ENCODE results near the gene MLX.
"Not testable (repeated sequence)": the region's sequence is repeated elsewhere in the genome, so short reads cannot be mapped to it uniquely, and the experiment has no call there.

MLX gene

DNA sequence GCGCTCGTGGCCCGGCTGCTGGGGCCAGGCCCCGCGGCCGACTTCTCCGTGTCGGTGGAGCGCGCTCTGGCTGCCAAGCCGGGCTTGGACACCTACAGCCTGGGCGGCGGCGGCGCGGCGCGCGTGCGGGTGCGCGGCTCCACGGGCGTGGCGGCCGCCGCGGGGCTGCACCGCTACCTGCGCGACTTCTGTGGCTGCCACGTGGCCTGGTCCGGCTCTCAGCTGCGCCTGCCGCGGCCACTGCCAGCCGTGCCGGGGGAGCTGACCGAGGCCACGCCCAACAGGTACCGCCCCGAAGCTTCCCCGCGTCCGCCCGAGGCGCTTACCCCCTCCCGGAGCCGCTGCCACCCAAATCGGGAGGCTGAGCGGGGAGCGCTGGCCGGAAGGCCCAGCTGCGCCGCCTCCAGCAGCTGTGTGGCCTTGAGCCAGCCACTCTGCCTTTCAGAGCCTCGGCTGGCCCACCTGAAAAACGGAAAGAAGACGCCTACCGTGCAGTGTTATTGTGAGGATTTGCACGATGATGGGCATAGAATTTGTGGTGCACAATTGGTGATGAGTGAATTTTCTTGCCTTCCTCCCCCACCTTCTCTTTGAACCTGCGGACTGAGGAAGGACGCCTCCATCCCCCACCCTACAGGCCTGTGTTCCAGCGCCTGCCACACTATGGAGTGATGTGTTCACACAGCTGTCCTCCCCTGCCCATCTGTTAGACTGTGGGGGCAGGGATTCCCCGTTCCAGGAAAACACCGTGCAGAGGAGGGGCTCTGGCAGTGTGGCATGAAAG is 30.3 kb upstream of the MLX start:
- DNase-seq (ENCODE audit: low spot score): peak; percentile 65

DNA sequence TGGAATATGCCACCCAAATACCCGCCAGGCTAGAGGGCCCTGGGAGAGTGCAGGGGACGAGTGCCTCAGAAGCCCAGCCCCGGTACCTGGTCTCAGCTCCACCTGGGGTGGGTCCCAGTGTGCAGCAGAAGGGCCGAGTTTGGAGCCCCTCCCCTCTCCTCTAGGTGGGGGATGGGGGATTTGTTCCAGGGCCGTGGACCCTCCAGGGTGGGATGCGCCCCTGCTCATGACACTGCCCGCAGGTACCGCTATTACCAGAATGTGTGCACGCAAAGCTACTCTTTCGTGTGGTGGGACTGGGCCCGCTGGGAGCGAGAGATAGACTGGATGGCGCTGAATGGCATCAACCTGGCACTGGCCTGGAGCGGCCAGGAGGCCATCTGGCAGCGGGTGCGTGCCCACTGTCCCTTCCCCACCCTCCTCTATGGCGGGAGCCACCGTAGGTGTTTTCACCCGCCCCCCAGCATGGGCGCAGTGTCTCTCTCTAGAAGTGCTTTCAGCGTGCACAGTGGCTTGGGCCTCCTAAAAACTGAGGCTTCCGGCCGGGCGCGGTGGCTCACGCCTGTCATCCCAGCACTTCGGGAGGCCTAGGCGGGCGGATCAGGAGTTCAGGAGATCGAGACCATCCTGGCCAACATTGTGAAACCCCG is 29.6 kb upstream of the MLX start:
- no peak for DNase-seq (ENCODE audit: low spot score)

DNA sequence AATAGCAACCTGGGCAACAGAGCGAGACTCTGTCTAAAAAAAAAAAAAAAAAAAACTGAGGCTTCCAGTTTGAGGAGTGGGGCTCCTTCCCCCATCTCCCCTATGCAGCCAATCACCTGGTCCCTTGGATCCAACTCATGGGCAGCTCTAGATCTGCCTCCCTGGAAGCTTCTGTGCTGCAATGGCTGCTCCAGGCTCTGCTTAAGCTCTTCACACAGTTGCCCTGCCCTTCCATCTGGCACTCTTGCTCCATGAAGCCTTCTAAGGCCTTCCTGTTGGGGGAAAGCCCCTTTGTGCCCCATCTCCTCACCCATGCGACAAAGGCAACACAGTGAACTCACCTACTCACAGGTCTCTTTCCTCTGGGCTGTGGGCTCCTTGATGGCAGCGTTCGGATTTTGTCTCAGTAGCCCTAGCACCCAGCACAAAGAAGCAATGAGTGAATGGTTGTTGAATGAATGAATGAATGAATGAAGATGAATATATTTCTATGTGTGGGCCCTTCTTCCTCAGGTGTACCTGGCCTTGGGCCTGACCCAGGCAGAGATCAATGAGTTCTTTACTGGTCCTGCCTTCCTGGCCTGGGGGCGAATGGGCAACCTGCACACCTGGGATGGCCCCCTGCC is 29.0 kb upstream of the MLX start:
- DNase-seq (ENCODE audit: low spot score): no peak

DNA sequence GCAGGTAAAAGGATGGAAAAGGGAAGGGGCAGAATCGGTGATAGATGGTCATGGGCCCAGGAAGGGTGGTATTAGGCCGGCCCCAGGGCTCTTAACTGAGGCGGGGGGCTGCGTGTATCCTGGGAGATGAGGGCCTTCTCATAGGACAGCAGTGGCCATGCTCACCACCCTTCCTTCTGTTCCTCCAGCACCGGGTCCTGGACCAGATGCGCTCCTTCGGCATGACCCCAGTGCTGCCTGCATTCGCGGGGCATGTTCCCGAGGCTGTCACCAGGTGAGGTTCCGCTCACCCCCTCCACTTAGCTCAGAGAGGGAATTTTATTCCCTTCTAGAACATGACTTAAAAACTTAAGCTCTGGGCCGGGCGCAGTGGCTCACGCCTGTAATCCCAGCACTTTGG is 28.4 kb upstream of the MLX start:
- no peak for DNase-seq (ENCODE audit: low spot score)

DNA sequence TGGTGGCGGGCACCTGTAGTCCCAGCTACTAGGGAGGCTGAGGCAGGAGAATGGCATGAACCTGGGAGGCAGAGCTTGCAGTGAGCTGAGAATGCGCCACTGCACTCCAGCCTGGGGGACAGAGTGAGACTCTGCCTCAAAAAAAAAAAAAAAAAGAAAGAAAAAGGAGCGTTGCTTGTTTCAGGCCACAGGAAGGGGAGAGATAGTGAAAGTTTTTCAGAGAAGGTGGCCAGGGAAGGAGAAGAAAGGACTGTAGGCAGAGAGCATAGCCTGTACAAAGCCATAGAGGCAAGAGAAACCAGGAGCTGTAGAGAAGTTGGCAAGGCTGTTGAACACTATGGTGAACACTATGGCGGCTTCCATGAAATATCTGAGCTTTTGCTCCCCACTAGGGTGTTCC is 26.3 kb upstream of the MLX start:
- DNase-seq (ENCODE audit: low spot score): not testable (repeated sequence)

DNA sequence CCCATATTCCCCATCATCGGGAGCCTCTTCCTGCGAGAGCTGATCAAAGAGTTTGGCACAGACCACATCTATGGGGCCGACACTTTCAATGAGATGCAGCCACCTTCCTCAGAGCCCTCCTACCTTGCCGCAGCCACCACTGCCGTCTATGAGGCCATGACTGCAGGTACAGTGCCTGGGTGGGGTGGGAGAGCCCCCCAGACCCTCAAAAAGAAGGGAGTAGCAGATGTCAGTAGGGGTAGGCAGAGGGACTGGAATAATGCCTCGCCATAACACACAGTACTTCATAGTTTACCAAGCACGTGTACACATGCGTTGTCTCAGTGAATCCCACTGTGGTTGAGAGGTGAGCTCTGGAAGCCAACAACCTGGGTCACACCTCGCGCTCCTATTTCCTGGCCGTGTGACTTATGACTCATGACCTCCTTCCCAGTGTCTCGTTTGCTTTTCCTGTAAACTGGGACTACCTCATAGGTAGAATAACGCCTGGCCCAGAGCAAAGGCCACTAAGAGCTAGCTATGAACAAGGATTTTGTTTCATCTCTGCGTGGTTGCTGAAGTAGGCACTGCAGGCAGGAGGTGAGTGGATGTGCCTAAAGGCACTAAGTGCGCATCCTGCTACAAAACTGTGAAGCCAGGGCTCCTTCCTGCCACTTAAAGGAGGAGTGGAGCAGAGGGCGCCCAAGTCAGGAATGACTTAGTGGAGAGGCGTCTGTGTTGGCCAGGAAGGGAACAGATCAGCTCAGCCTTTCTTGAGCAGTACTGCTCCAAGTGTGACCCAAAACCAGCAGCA is 25.7 kb upstream of the MLX start:
- peak; percentile 21 for DNase-seq (ENCODE audit: low spot score)

DNA sequence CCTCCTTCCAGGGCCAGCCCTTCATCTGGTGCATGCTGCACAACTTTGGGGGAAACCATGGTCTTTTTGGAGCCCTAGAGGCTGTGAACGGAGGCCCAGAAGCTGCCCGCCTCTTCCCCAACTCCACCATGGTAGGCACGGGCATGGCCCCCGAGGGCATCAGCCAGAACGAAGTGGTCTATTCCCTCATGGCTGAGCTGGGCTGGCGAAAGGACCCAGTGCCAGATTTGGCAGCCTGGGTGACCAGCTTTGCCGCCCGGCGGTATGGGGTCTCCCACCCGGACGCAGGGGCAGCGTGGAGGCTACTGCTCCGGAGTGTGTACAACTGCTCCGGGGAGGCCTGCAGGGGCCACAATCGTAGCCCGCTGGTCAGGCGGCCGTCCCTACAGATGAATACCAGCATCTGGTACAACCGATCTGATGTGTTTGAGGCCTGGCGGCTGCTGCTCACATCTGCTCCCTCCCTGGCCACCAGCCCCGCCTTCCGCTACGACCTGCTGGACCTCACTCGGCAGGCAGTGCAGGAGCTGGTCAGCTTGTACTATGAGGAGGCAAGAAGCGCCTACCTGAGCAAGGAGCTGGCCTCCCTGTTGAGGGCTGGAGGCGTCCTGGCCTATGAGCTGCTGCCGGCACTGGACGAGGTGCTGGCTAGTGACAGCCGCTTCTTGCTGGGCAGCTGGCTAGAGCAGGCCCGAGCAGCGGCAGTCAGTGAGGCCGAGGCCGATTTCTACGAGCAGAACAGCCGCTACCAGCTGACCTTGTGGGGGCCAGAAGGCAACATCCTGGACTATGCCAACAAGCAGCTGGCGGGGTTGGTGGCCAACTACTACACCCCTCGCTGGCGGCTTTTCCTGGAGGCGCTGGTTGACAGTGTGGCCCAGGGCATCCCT is 23.5 kb upstream of the MLX start:
- DNase-seq (ENCODE audit: low spot score): no peak

DNA sequence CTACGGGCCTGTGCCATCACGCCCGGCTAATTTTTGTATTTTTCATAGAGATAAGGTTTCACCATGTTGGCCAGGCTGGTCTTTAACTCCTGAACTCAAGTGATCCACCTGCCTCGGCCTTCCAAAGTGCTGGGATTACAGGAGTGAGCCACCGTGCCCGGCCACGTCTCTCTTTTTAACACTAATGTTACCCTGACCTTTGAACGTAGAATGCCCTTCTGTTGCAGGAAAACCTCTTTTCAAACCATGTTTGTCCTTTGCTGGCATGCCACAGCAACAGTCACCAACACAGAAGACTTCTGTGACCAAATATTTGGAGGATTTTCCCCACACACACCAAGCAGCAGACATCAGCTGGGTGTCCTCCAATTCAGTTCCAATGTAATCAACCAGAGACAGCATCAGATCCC is 22.0 kb upstream of the MLX start:
- no peak for DNase-seq (ENCODE audit: low spot score)

DNA sequence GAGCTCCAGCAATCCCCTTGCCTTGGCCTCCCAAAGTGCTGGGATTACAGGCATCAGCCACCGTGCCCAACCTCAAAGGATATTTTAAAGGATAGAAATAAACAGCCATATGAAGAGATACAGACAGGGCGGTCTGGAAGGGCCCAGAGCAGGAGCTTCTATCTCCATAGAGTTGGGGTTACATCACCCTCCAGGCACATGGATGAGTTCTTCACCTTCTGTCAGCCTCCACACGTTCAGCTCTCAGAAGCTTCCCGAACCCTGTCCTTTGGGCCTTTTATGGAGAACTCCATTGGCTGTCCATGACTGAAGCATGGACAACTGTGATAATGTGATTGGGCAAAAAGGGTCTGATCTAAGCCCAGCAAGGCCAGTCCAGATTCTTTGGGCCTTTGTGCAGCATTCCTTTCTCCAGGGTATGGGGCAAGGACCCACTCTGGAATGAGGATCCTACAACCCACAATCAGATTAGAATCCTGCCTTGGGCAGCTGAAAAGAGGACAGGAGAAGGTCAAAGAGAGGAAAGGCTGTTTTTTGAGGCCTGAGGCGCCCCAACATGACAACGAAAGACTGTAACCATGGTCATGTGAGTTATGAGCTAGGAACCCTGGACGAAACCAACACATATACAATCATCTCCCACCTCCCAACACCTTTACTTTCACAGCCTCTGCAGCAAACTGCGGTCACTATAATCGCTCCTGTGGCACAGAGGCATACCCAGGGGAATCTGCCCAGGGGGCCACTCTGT is 21.0 kb upstream of the MLX start:
- DNase-seq (ENCODE audit: low spot score): not testable (repeated sequence)

DNA sequence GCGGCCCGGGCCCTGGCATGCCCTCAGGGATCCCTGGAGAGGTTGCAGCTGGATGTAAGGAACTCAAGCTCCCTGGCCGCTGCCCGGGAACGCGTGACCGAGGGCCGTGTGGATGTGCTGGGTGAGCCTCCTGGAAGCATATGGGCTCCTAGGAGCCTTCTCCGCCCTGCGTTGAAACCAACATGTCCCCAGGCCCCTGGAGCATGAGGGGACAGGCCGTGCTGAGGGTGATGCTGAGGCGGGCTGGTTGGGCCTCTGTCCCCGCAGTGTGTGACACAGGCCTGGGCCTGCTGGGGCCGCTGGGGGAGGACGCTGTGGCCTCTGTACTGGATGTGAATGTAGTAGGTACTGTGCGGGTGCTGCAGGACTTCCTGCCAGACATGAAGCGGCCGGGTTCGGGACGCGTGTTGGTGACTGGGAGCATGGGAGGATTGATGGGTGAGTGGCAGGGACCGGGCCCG is 19.9 kb upstream of the MLX start:
- DNase-seq (ENCODE audit: low spot score): no peak

DNA sequence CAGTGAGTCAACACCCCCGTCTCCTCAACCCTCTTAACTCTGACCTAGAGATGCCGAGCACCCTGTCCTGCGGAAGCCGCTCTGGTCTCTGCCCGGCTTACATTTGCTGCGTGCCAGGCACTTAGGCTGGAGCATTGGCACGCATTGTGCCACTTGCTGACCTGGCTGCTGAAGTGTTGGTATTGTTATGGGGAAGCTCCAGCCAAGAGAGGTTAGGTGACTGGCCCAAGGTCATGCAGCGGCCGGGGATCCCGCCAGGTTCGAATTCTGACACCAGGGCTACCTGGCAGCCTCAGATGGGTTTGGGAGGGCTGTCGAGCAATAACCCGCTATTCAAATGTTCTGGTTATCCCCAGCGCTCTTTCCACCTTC is 19.2 kb upstream of the MLX start:
- DNase-seq (ENCODE audit: low spot score): no peak

DNA sequence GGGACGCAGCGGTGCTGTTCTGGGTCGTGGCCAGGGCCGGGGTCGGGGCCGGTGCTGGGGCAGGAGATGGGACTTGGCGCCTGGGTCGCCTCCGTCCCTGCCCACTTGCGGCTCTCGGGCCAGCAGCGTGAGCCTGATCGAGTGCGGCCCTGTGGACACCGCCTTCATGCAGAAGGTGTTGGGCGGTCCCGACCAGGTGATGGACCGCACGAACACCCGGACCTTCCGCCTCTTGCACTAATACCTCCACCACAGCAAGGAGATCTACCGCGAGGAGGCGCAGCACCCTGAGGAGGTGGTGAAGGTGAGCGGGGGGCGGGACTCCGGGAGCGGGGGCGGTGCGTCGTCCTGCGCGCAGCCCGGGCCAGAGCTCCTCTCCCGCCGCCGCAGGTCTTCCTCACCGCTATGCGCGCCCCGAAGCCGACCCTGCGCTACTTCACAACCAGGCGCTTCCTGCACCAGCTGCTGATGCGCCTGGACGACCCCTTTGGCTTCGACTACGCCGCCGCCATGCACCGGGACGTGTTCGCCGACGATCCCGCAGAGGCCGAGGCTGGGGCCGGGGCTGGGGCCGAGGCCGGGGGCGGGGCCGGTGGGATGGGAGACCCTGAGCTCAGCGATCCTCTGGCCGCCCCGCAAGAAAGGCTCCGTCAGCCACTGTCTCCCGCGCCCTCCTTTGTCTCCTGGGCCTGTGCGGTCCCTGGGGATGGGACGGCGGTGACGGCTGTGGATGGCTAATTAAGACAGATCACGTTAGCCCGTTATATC is 18.6 kb upstream of the MLX start:
- DNase-seq (ENCODE audit: low spot score): peak; percentile 79

DNA sequence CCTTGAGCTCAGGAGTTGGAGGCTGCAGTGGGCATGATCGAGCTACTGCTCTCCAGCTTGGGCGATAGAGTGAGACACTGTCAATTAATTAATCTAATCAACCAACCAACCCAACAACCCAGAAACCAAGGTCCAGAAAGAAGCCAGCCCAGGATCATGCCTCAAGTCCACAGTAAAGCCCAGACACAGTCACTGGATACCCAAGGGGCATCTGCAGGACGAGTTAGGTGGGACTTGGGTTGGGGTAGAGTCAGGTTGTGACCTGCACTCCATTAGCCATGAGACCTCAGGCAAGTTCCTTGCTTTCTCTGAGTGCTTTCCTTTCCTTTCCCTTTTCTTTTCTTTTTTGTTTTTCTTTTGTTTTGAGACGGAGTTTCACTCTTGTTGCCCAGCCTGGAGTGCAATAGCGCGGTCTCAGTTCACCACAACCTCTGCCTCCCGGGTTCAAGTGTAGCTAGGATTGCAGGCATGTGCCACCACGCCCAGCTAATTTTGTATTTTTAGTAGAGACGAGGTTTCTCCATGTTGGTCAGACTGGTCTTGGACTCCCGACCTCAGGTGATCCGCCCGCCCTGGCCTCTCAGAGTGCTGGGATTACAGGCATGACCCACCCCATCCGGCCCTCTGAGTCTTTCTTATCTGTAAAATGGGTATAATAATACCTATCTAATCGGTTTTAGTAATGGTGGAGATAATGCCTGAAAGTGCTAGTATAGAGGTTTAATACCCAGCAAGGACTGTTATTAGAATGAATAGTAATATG is 17.7 kb upstream of the MLX start:
- DNase-seq (ENCODE audit: low spot score): no peak

DNA sequence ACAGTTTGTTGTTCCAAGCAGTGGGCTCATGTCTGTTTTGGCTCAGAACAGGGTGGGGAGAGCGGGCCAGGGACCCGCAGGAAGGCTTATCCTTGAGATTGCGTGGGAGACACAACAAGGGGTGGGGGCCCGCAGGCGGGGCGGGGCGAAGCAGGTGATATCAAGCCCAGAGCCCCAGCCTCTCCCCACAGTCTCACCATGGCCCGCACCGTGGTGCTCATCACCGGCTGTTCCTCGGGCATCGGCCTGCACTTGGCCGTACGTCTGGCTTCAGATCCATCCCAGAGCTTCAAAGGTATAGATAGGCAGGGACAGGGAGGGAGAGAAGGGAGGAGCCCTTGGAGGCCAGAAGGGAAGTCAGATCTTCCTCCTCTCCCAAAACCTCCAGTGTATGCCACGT is 14.2 kb upstream of the MLX start, which contains the start of gene HSD17B1:
Gene HSD17B1 (plus strand): TSS at position 188 of the 400 bp plus-strand sequence. CDS start 11 bp downstream, at position 199.
- not testable (repeated sequence) for DNase-seq (ENCODE audit: low spot score)

DNA sequence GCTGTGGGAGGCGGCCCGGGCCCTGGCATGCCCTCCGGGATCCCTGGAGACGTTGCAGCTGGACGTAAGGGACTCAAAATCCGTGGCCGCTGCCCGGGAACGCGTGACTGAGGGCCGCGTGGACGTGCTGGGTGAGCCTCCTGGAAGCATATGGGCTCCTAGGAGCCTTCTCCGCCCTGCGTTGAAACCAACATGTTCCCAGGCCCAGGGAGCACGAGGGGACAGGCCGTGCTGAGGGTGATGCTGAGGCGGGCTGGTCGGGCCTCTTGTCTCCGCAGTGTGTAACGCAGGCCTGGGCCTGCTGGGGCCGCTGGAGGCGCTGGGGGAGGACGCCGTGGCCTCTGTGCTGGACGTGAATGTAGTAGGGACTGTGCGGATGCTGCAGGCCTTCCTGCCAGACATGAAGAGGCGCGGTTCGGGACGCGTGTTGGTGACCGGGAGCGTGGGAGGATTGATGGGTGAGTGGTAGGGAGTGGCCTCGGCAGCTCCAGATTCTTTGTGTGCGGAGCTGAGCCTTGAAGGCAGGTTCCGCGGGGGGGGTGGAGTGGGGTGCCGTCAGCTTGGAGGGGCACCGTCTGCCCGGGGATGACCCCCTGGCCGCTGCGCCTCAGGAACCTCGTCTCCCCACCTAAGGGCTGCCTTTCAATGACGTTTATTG is 13.6 kb upstream of the MLX start:
- no peak for DNase-seq (ENCODE audit: low spot score)

DNA sequence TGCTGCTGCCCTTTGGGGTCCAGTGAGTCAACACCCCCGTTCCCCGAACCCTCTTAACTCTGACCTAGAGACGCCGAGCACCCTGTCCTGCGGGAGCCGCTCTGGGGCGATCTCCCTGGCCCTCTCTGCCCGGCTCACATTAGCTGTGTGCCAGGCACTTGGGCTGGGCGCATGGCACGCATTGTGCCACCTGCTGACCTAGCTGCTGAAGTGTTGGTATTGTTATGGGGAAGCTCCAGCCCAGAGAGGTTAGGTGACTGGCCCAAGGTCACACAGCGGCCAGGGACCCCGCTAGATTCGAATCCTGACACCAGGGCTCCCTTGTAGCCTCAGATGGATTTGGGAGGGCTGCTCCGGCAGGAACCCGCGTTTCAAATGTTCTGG is 13.0 kb upstream of the MLX start:
- no peak for DNase-seq (ENCODE audit: low spot score)

DNA sequence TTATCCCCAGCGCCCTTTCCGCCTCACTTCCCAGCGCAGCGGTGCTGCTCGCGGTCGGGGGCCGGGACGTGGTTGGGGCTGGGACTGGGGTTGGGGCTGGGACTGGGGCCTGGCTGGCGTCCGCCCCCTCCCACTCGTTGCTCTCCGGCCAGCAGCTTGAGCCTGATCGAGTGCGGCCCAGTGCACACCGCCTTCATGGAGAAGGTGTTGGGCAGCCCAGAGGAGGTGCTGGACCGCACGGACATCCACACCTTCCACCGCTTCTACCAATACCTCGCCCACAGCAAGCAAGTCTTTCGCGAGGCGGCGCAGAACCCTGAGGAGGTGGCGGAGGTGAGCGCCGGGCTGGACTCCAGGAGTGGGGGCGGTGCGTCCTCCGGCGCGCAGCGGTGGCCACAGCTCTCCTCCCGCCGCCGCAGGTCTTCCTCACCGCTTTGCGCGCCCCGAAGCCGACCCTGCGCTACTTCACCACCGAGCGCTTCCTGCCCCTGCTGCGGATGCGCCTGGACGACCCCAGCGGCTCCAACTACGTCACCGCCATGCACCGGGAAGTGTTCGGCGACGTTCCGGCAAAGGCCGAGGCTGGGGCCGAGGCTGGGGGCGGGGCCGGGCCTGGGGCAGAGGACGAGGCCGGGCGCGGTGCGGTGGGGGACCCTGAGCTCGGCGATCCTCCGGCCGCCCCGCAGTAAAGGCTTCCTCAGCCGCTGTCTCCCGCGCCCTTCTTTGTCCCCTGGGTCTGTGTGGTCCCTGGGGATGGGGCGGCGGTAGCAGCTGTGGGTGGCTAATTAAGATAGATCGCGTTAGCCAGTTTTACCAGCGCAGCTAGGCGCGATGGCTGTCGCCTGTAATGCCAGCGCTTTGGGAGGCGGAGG is 12.4 kb upstream of the MLX start:
- peak; percentile 77 for DNase-seq (ENCODE audit: low spot score)

Measured in CD4-positive, alpha-beta T cell treated with Interleukin-6 at 100 ng/mL for 8 hours (primary cell).